HepG2 (cell line): ENCODE data around the gene CCL3. TPM values are rescaled to one million over a fixed set of nuclear protein-coding genes. Genes with fewer than 3 reads are reported as not detected.
A peak's percentile ranks its signal among the peaks of the same experiment; 100 is the strongest.

Experiments used
- ATAC-seq: fragments of 200-7000 bp; cut with Tn5 transposase; 3 replicates; pipeline ENCODE4 v1.9.1; 2020; ENCODE audit warnings: mild to moderate bottlenecking, moderate library complexity
- BruUV-seq: library from RNA; stranded (reverse); fragments of 400-500 nt; replicated peaks from 2 replicates; lab custom pipeline; 2021; lab: Mats Ljungman, UMichigan
- CTCF ChIA-PET: fragments of 300-600 bp; formaldehyde crosslinking; extraction: SDS; loops from one replicate; lab custom pipeline; 2021; ENCODE audit warnings: low total read pairs, inconsistent platforms, low intra/inter-chr PET ratio; lab: Yijun Ruan, JAX
- POLR2A ChIA-PET: fragments of 350-600 bp; sonication (Branson Sonifier 250); formaldehyde crosslinking; loops from one replicate; lab custom pipeline; 2020; ENCODE audit warnings: antibody characterized with exemption, inconsistent platforms; lab: Yijun Ruan, JAX
- DNase-seq: peaks from one replicate; pipeline ENCODE4 v3.0.0-alpha.2; 2015; ENCODE audit warnings: low spot score
- FAIRE-seq: peaks from 3 replicates; lab custom pipeline; 2011; peaks lifted over from hg19 to GRCh38; lab: Jason Lieb, UNC
- H2AFZ ChIP-seq: one replicate; pipeline ENCODE4 v1.6.1; 2011; ENCODE audit warnings: low read length, inconsistent platforms
- H3K27ac ChIP-seq: fragments of 300-600 bp; 3 replicates; pipeline ENCODE4 v1.8.0; 2011; ENCODE audit warnings: mixed run types, mild to moderate bottlenecking, mixed read lengths, low read length, inconsistent platforms; ENCODE audit not compliant: insufficient read depth; ENCODE audit errors: extremely low read length
- H3K27me3 ChIP-seq, 2 experiments: fragments of 200-600 bp in 1 of 2; 2 replicates in 1 of 2; 3 replicates in 1 of 2; pipeline versions ENCODE4 v1.6.0 to v1.8.0; 2011; ENCODE audit warnings: low read length in 2 of 2, mild to moderate bottlenecking in 2 of 2, moderate library complexity in 2 of 2, inconsistent platforms in 1 of 2; ENCODE audit not compliant: insufficient read depth in 2 of 2, control insufficient read depth in 1 of 2
- H3K36me3 ChIP-seq, 2 experiments: fragments of 200-600 bp in 1 of 2; replicated peaks in 1 of 2; 2 replicates in 1 of 2; 3 replicates in 1 of 2; pipeline versions ENCODE4 v1.5.1 to v1.8.0; 2011; ENCODE audit warnings: low read length in 2 of 2, inconsistent platforms in 1 of 2; ENCODE audit not compliant: insufficient read depth in 2 of 2, control insufficient read depth in 1 of 2
- H3K4me1 ChIP-seq: 2 replicates; pipeline ENCODE4 v1.5.1; 2012; ENCODE audit warnings: low read length, inconsistent platforms; ENCODE audit not compliant: insufficient read depth
- H3K4me2 ChIP-seq: 2 replicates; pipeline ENCODE4 v1.6.0; 2011; ENCODE audit warnings: low read depth, low read length, inconsistent platforms
- H3K4me3 ChIP-seq, 3 experiments: fragments of 200-600 bp in 1 of 3; sonication (generic), shearing (Covaris generic) in 1 of 3; replicated peaks in 1 of 3; 2 replicates each; pipeline ENCODE4 v1.5.1; 2011 to 2016; ENCODE audit warnings: low read length in 3 of 3, inconsistent platforms in 2 of 3, low read depth in 2 of 3, mild to moderate bottlenecking in 2 of 3, control low read depth in 1 of 3, mixed read lengths in 1 of 3; ENCODE audit not compliant: insufficient read depth in 1 of 3
- H3K79me2 ChIP-seq: one replicate; pipeline ENCODE4 v1.6.1; 2011; ENCODE audit warnings: low read length, inconsistent platforms; ENCODE audit not compliant: insufficient read depth
- H3K9ac ChIP-seq: 2 replicates; pipeline ENCODE4 v1.6.0; 2011; ENCODE audit warnings: mild to moderate bottlenecking, low read depth, low read length, inconsistent platforms; ENCODE audit not compliant: insufficient read depth
- H3K9me3 ChIP-seq: 2 replicates; pipeline ENCODE4 v1.5.1; 2012; ENCODE audit warnings: mild to moderate bottlenecking, low read length
- H4K20me1 ChIP-seq: 2 replicates; pipeline ENCODE4 v1.6.0; 2011; ENCODE audit warnings: inconsistent platforms, mild to moderate bottlenecking, low read length, moderate library complexity; ENCODE audit not compliant: insufficient read depth
- BRD4 ChIP-seq: sonication (generic); formaldehyde crosslinking; IDR thresholded peaks from 2 replicates; pipeline ENCODE4 v1.4.0; 2020; ENCODE audit warnings: missing genetic modification reagents
- CC2D1A ChIP-seq: sonication (generic); formaldehyde crosslinking; IDR thresholded peaks from 2 replicates; pipeline ENCODE4 v1.8.1; 2023; ENCODE audit warnings: mild to moderate bottlenecking, missing genetic modification reagents
- FOXA1 ChIP-seq, 2 experiments: fragments of 450-650 bp in 1 of 2; sonication (generic) in 1 of 2; formaldehyde crosslinking in 1 of 2; IDR thresholded peaks; 2 replicates each; pipeline versions ENCODE4 v1.4.0 to v1.6.1; 2016 to 2020; ENCODE audit warnings: missing genetic modification reagents in 1 of 2
- HHEX ChIP-seq: IDR thresholded peaks from 2 replicates; pipeline ENCODE4 v1.6.1; 2016; ENCODE audit warnings: control low read depth
- HNF4A ChIP-seq: sonication (generic); formaldehyde crosslinking; IDR thresholded peaks from 2 replicates; pipeline ENCODE4 v1.4.0; 2020; ENCODE audit warnings: missing genetic modification reagents
- NCOR1 ChIP-seq: fragments of 200-600 bp; sonication (generic); IDR thresholded peaks from 2 replicates; pipeline ENCODE4 v1.7.0; 2017; ENCODE audit warnings: antibody characterized with exemption, low read length, borderline replicate concordance
- PAF1 ChIP-seq: IDR thresholded peaks from 2 replicates; pipeline ENCODE4 v1.6.1; 2016; ENCODE audit warnings: missing genetic modification reagents, missing compliant biosample characterization
- SNAPC2 ChIP-seq: sonication (generic); formaldehyde crosslinking; IDR thresholded peaks from 2 replicates; pipeline ENCODE4 v1.8.1; 2022; ENCODE audit warnings: mild to moderate bottlenecking, missing genetic modification reagents
- TCF7 ChIP-seq: sonication (generic); IDR thresholded peaks from 2 replicates; pipeline ENCODE4 v1.6.1; 2016; ENCODE audit warnings: antibody characterized with exemption, low read depth
- TIGD3 ChIP-seq: sonication (generic); formaldehyde crosslinking; IDR thresholded peaks from 2 replicates; pipeline ENCODE4 v1.5.1; 2020; ENCODE audit warnings: mild to moderate bottlenecking, missing genetic modification reagents, borderline replicate concordance
- ZFYVE20 ChIP-seq: sonication (generic); formaldehyde crosslinking; IDR thresholded peaks from 2 replicates; pipeline ENCODE4 v1.8.0; 2023; ENCODE audit warnings: low read depth, mild to moderate bottlenecking, moderate library complexity, missing genetic modification reagents, borderline replicate concordance
- ZNF720 ChIP-seq: sonication (generic); formaldehyde crosslinking; IDR thresholded peaks from 2 replicates; pipeline ENCODE4 v1.4.0; 2020; ENCODE audit warnings: missing genetic modification reagents
- WGBS: methylation state at CpG from one replicate; pipeline ENCODE4 v1.1.6; 2017; ENCODE audit warnings: low lambda C conversion rate; 5-methylcytosine and 5-hydroxymethylcytosine counted together
- in situ Hi-C: cut with HindIII; loops from 2 replicates; pipeline ENCODE4 v1.10.0; 2017; ENCODE audit warnings: low pct_unique_long_range_greater_than_20kb; ENCODE audit not compliant: extremely low pct_ligation_motif_present
- intact Hi-C: fragments of 100-400 bp; cut with micrococcal nuclease; formaldehyde crosslinking; loops from one replicate; pipeline ENCODE4 v1.10.0; 2022; ENCODE audit not compliant: unreplicated experiment
- polyA plus RNA-seq, 8 experiments: library from polyadenylated mRNA; depleted of rRNA in 3 of 8; stranded (reverse) in 7 of 8; unstranded in 1 of 8; fragments of >200 nt; fragmentation: Illumina TruSeq in 4 of 8; extraction: Trizol in 4 of 8; gene quantifications; 2 replicates each; pipeline versions ENCODE4 v1.2.1 to v1.2.3, GENCODE V29; 2011 to 2016; ENCODE audit warnings: low read depth in 4 of 8, missing spikeins in 1 of 8, mixed read lengths in 1 of 8; ENCODE audit not compliant: insufficient read depth in 1 of 8
- total RNA-seq, 5 experiments: library from RNA; depleted of rRNA; stranded (reverse); fragments of >200 nt; fragmentation: Illumina TruSeq; extraction: Trizol; gene quantifications; 2 replicates each; pipeline ENCODE4 v1.2.3, GENCODE V29; 2016; ENCODE audit warnings: low read depth in 1 of 5
- TF ChIP-seq, protein P1 (sequence below): sonication (generic); formaldehyde crosslinking; IDR thresholded peaks from 2 replicates; pipeline ENCODE4 v1.8.0; 2022; ENCODE audit warnings: mild to moderate bottlenecking, missing genetic modification reagents; ENCODE audit not compliant: insufficient replicate concordance
- TF ChIP-seq, protein P2 (sequence below): sonication (generic); formaldehyde crosslinking; IDR thresholded peaks from 2 replicates; pipeline ENCODE4 v1.8.0; 2022; ENCODE audit warnings: mild to moderate bottlenecking, missing genetic modification reagents, borderline replicate concordance

The CCL3 gene
- total and polyA plus RNA-seq, 2 of the 13 experiments (the other 11 are each of a cell fraction or from before 2014, with no cell fraction given) = not detected

DNA sequence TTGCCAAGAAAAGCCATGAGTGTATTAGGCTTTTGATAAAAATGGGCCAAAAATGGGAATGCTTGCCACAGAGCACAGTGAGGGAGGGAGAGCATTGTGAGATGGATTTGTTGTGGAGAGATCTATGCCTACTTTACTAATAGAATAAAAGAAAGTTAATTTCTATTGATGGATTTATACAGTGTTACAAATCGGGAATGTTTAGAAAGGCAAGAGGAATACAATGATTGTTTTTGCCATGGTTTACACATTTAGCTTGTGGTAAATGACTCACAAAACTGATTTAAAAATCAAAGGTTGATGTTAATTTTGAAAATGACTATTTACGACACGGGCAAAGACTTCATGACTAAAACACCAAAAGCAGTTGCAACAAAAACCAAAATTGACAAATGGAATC lies 30.3 kb upstream of the CCL3 start:
- Histone ChIP-seq H3K4me1 (no peaks in the 10 kb centered on the region), H3K4me2 (no peak overlapping the region), H3K9ac (no peak overlapping the region), H2AFZ (no peak overlapping the region), H4K20me1 (no peaks in the 10 kb centered on the region), H3K36me3 (no peaks in the 10 kb centered on the region), H3K9me3 (peaks cover 3% of the 10 kb centered on the region; the same call in 1 of the 2 replicates), H3K79me2 (no peaks in the 10 kb centered on the region), H3K27me3 (no peaks in the 10 kb centered on the region), H3K4me3 (no peak overlapping the region), H3K27ac (no peak overlapping the region)
- BruUV-seq = no TSS peak
- TF ChIP-seq BRD4 (no peak), HHEX (CRISPR knock-in tag) (no peak), PAF1 (CRISPR knock-in tag) (no peak)
- TF ChIP-seq, protein P1, sequence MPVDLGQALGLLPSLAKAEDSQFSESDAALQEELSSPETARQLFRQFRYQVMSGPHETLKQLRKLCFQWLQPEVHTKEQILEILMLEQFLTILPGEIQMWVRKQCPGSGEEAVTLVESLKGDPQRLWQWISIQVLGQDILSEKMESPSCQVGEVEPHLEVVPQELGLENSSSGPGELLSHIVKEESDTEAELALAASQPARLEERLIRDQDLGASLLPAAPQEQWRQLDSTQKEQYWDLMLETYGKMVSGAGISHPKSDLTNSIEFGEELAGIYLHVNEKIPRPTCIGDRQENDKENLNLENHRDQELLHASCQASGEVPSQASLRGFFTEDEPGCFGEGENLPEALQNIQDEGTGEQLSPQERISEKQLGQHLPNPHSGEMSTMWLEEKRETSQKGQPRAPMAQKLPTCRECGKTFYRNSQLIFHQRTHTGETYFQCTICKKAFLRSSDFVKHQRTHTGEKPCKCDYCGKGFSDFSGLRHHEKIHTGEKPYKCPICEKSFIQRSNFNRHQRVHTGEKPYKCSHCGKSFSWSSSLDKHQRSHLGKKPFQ (CRISPR knock-in tag) = no peak
- in situ Hi-C loops (no loop called here), intact Hi-C loops (no loop called here)
- no peak for ATAC-seq
- 2% methylated on average over 3 of the region's 3 CpGs for WGBS
- ChIA-PET POLR2A (no interaction called here), CTCF (no interaction called here)
- DNase-seq = no peak
- FAIRE-seq = no peak

- intact Hi-C loops (no loop called here), in situ Hi-C loops (no loop called here)
- no peak overlapping the region for H3K4me3 ChIP-seq
- ChIA-PET POLR2A (no interaction called here), CTCF (no interaction called here)
- H3K9ac ChIP-seq = no peak overlapping the region
- no peaks in the 10 kb centered on the region for H3K9me3 ChIP-seq
- no TSS peak for BruUV-seq
- WGBS = 39% methylated on average over 12 of the region's 12 CpGs
- H3K36me3 ChIP-seq = no peaks in the 10 kb centered on the region
- peak; percentile 75 for ATAC-seq
- H4K20me1 ChIP-seq = no peaks in the 10 kb centered on the region
- H3K27ac ChIP-seq = no peak overlapping the region
- no peak for DNase-seq
- TF ChIP-seq, protein P2, sequence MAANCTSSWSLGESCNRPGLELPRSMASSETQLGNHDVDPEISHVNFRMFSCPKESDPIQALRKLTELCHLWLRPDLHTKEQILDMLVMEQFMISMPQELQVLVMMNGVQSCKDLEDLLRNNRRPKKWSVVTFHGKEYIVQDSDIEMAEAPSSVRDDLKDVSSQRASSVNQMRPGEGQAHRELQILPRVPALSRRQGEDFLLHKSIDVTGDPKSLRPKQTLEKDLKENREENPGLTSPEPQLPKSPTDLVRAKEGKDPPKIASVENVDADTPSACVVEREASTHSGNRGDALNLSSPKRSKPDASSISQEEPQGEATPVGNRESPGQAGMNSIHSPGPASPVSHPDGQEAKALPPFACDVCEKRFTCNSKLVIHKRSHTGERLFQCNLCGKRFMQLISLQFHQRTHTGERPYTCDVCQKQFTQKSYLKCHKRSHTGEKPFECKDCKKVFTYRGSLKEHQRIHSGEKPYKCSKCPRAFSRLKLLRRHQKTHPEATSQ = no peak
- TF ChIP-seq FOXA1 (IDR thresholded peaks at IDR 0.05) (no peak), FOXA1 (CRISPR knock-in tag; IDR thresholded peaks at IDR 0.05) (no peak), TIGD3 (CRISPR knock-in tag) (no peak), SNAPC2 (no peak), CC2D1A (CRISPR knock-in tag) (no peak), HNF4A (CRISPR knock-in tag) (no peak), ZNF720 (CRISPR knock-in tag) (no peak), TCF7 (no peak), ZFYVE20 (no peak), NCOR1 (no peak)
- FAIRE-seq = no peak
- no peaks in the 10 kb centered on the region for H3K27me3 ChIP-seq
- no peaks in the 10 kb centered on the region for H3K4me1 ChIP-seq
- H2AFZ ChIP-seq = no peak overlapping the region
- no peak overlapping the region for H3K4me2 ChIP-seq
- no peaks in the 10 kb centered on the region for H3K79me2 ChIP-seq
Observed at GRCh38 chr17:36118477-36119353, 28.8 kb upstream of the CCL3 start.
